ENCODE measurements around the gene SFXN2.
"Not testable (repeated sequence)": the region's sequence is repeated elsewhere in the genome, so short reads cannot be mapped to it uniquely, and the experiment has no call there.

SFXN2 gene

GRCh38 chr10:102744374-102745051 is 30.1 kb downstream of the SFXN2 start:
- in situ Hi-C loops (cut with MboI; ENCODE audit: low sequenced_read_pairs), result loop anchor here (5.0 to 25.0 kb wide), 2 partner anchors 68 to 318 kb away; no protein-coding TSS in a partner anchor

GRCh38 chr10:102745157-102745556 is 30.7 kb downstream of the SFXN2 start:
- in situ Hi-C loops (cut with MboI; ENCODE audit: low sequenced_read_pairs), result loop anchor here (25.0 kb wide), 1 partner anchor 317 kb away; no protein-coding TSS in a partner anchor

- in situ Hi-C loops (cut with MboI; ENCODE audit: low sequenced_read_pairs), result no loop called here
Measured at GRCh38 chr10:102752266-102752930, 38.0 kb downstream of the SFXN2 start.

- in situ Hi-C loops (cut with MboI; ENCODE audit: low sequenced_read_pairs), result no loop called here
Measured at GRCh38 chr10:102752934-102753664, 38.7 kb downstream of the SFXN2 start.

- in situ Hi-C loops (cut with MboI; ENCODE audit: low sequenced_read_pairs), result no loop called here
Measured at GRCh38 chr10:102753718-102754117, 39.3 kb downstream of the SFXN2 start.

- in situ Hi-C loops (cut with MboI; ENCODE audit: low sequenced_read_pairs), result no loop called here
Measured at GRCh38 chr10:102757323-102757722, 42.9 kb downstream of the SFXN2 start.

- in situ Hi-C loops (cut with MboI; ENCODE audit: low sequenced_read_pairs), result no loop called here
Measured at GRCh38 chr10:102758240-102758932, 44.0 kb downstream of the SFXN2 start.

GRCh38 chr10:102758933-102759262 is 44.5 kb downstream of the SFXN2 start:
- in situ Hi-C loops (cut with MboI; ENCODE audit: low sequenced_read_pairs), result not testable (repeated sequence)

GRCh38 chr10:102759497-102760210 is 45.2 kb downstream of the SFXN2 start:
- in situ Hi-C loops (cut with MboI; ENCODE audit: low sequenced_read_pairs), result no loop called here

GRCh38 chr10:102761981-102762380 is 47.5 kb downstream of the SFXN2 start:
- in situ Hi-C loops (cut with MboI; ENCODE audit: low sequenced_read_pairs), result no loop called here

GRCh38 chr10:102762401-102763015 is 48.1 kb downstream of the SFXN2 start:
- in situ Hi-C loops (cut with MboI; ENCODE audit: low sequenced_read_pairs), result no loop called here

- in situ Hi-C loops (cut with MboI; ENCODE audit: low sequenced_read_pairs), result no loop called here
Measured at GRCh38 chr10:102763037-102763607, 48.7 kb downstream of the SFXN2 start.

- in situ Hi-C loops (cut with MboI; ENCODE audit: low sequenced_read_pairs), result no loop called here
Measured at GRCh38 chr10:102764470-102765161, 50.2 kb downstream of the SFXN2 start.

- in situ Hi-C loops (cut with MboI; ENCODE audit: low sequenced_read_pairs), result no loop called here
Measured at GRCh38 chr10:102765336-102765735, 50.9 kb downstream of the SFXN2 start.

- in situ Hi-C loops (cut with MboI; ENCODE audit: low sequenced_read_pairs), result no loop called here
Measured at GRCh38 chr10:102767428-102768160, 53.2 kb downstream of the SFXN2 start.

- in situ Hi-C loops (cut with MboI; ENCODE audit: low sequenced_read_pairs), result no loop called here
Measured at GRCh38 chr10:102769375-102770107, 55.1 kb downstream of the SFXN2 start.

- in situ Hi-C loops (cut with MboI; ENCODE audit: low sequenced_read_pairs), result no loop called here
Measured at GRCh38 chr10:102770108-102770482, 55.7 kb downstream of the SFXN2 start.

- in situ Hi-C loops (cut with MboI; ENCODE audit: low sequenced_read_pairs), result no loop called here
Measured at GRCh38 chr10:102770792-102771191, 56.4 kb downstream of the SFXN2 start.

Data from HL-60/S4 treated with phorbol 12-myristate 13-acetate at 8.2 ng/mL for 4 days and 3 days (cell line).